ENCODE data around the gene GGA1. TPM values are rescaled to one million over a fixed set of nuclear protein-coding genes. Genes with fewer than 3 reads are reported as not detected.

Gene GGA1
- total RNA-seq, 2 donors from 2014 or later: 70.5 to 86.8 TPM

Other genes starting within 250 kb of the GGA1 start
- under 1 TPM; 0.10 to 0.12 TPM for gene ELFN2, start 181.4 kb upstream of the GGA1 start, total RNA-seq
- 100 to 1,000 TPM; 139 to 150 TPM for gene MFNG, start 122.5 kb upstream of the GGA1 start, total RNA-seq
- gene CARD10, start 89.4 kb upstream of the GGA1 start, total RNA-seq: under 1 TPM; 0.12 to 0.31 TPM
- not detected for gene CDC42EP1, start 48.4 kb upstream of the GGA1 start, total RNA-seq
- 1 to 10 TPM; 1.9 to 6.1 TPM for gene LGALS2, start 28.7 kb upstream of the GGA1 start, total RNA-seq
- gene SH3BP1, start 30.8 kb downstream of the GGA1 start, total RNA-seq: 10 to 100 TPM; 79.7 to 97.5 TPM
- 1 to 10 TPM; 2.6 to 3.0 TPM for gene PDXP, start 49.9 kb downstream of the GGA1 start, total RNA-seq
- gene LGALS1, start 66.8 kb downstream of the GGA1 start, total RNA-seq: 100 to 1,000 TPM; 152 to 154 TPM
- 10 to 100 TPM; 26.2 to 34.8 TPM for gene NOL12, start 77.5 kb downstream of the GGA1 start, total RNA-seq
- 10 to 100 TPM; 14.3 to 18.8 TPM for gene TRIOBP, start 88.2 kb downstream of the GGA1 start, total RNA-seq
- 1 to 10 TPM in 1 of 2 donors, under 1 TPM in 1; 0.78 to 2.6 TPM for gene GCAT, start 199.1 kb downstream of the GGA1 start, total RNA-seq
- not detected for gene GALR3, start 214.5 kb downstream of the GGA1 start, total RNA-seq
- 10 to 100 TPM; 21.3 to 24.4 TPM for gene ANKRD54, start 235.5 kb downstream of the GGA1 start, total RNA-seq
- 100 to 1,000 TPM; 517 to 546 TPM for gene EIF3L, start 240.6 kb downstream of the GGA1 start, total RNA-seq

All from T-helper 17 cell (primary cell).